Stomach (tissue), 9 donors: Measurements from ENCODE around the gene PITPNB. TPM values are rescaled to one million over a fixed set of nuclear protein-coding genes. Genes with fewer than 3 reads are reported as not detected.
A peak's percentile ranks its signal among the peaks of the same experiment; 100 is the strongest.

ENCODE experiments used
- DNase-seq, 2 donors: peaks; one replicate each; pipeline versions ENCODE4 v3.0.0 to v3.0.0-alpha.2; 2013 to 2019
- H3K27ac ChIP-seq, 5 donors: fragments of 200-600 bp in 4 of 5; sonication (generic) in 4 of 5; one replicate each; pipeline ENCODE4 v1.5.1; 2013 to 2019; ENCODE audit warnings: mild to moderate bottlenecking in 1 of 5, moderate library complexity in 1 of 5
- H3K27me3 ChIP-seq, 3 donors: fragments of 200-600 bp; sonication (generic); one replicate each; pipeline ENCODE4 v1.5.1; 2017 to 2019; ENCODE audit warnings: mixed run types in 1 of 3
- H3K36me3 ChIP-seq, 4 donors: fragments of 200-600 bp; sonication (generic); 1 replicate in 3 of 4; 2 replicates in 1 of 4; pipeline ENCODE4 v1.5.1; 2016 to 2019
- H3K4me1 ChIP-seq, 4 donors: fragments of 200-600 bp; sonication (generic); one replicate each; pipeline ENCODE4 v1.5.1; 2016 to 2019
- H3K4me3 ChIP-seq, 4 donors: fragments of 200-600 bp; sonication (generic) in 3 of 4; one replicate each; pipeline ENCODE4 v1.5.1; 2016 to 2019; ENCODE audit warnings: mild to moderate bottlenecking in 1 of 4
- H3K9me3 ChIP-seq, 4 donors: fragments of 200-600 bp; sonication (generic); one replicate each; pipeline ENCODE4 v1.5.1; 2016 to 2019
- CTCF ChIP-seq, 7 experiments: fragments of 450-650 bp in 4 of 7; fragments of 200-600 bp in 3 of 7; sonication (generic) in 3 of 7; IDR thresholded peaks; one replicate each; pipeline ENCODE4 v1.5.1; 2016 to 2019; ENCODE audit warnings: antibody characterized with exemption in 7 of 7, control low read depth in 2 of 7, mild to moderate bottlenecking in 1 of 7
- EP300 ChIP-seq: sonication (generic); formaldehyde crosslinking; IDR thresholded peaks from one replicate; pipeline ENCODE4 v1.6.1; 2017; ENCODE audit warnings: antibody characterized with exemption
- POLR2A ChIP-seq, 4 donors: fragments of 450-650 bp; IDR thresholded peaks; one replicate each; pipeline ENCODE4 v1.6.1; 2016; ENCODE audit warnings: antibody characterized with exemption in 4 of 4, control low read depth in 2 of 4, mild to moderate bottlenecking in 1 of 4, moderate library complexity in 1 of 4
- POLR2AphosphoS5 ChIP-seq, 3 donors: sonication (generic); formaldehyde crosslinking; IDR thresholded peaks; one replicate each; pipeline ENCODE4 v1.6.1; 2016; ENCODE audit warnings: antibody characterized with exemption in 3 of 3
- WGBS, 5 donors: extraction: QIAGEN DNeasy Blood & Tissue Kit in 3 of 5; methylation state at CpG; one replicate each; pipeline versions ENCODE4 v1.1.5 to v1.1.7; 2013 to 2018; 5-methylcytosine and 5-hydroxymethylcytosine counted together
- intact Hi-C: fragments of 100-400 bp; cut with DNase I; formaldehyde crosslinking; loops from one replicate; pipeline ENCODE4 v1.15.1; 2023; ENCODE audit warnings: low total_unique reads
- polyA plus RNA-seq, 3 donors: library from polyadenylated mRNA; stranded (reverse); fragments of 200-250 nt; gene quantifications; one replicate each; pipeline ENCODE4 v1.2.3, GENCODE V29; 2013
- total RNA-seq, 5 donors: library from RNA; depleted of rRNA; stranded (reverse); fragments of >200 nt; gene quantifications; one replicate each; pipeline versions ENCODE4 v1.1.0 to v1.2.3, GENCODE V29; 2014 to 2016
- donor health status: healthy with polysubstance abuse.
- donor health status: Bipolar disorder and iron deficiency.
- donor health status: healthy.

PITPNB gene
- total and polyA plus RNA-seq, 8 donors = 6.7 to 91.6 (median 29.9) TPM

DNA sequence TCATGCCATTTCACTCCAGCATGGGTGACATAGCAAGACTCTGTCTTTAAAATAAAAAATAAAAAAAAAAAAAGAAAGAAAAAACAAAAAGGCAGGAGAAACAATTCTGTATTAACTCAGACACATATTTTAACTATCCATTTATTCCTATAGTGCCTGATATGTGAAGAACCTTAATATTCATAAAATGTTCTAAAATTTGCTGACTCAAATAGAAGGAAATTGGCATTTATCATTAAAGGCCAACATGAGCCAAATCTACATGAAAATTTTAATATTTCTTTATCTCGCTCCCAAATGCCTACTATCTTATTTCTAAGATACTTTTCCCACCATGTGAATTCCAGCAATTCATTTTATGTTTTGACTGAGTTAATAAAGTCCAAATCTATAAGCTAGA, 18.9 kb downstream of the PITPNB start:
- DNase-seq = no peak
- peaks cover 0 to 22% (median 14%) of the 10 kb centered on the region in 4 donors for H3K4me1 ChIP-seq

DNA sequence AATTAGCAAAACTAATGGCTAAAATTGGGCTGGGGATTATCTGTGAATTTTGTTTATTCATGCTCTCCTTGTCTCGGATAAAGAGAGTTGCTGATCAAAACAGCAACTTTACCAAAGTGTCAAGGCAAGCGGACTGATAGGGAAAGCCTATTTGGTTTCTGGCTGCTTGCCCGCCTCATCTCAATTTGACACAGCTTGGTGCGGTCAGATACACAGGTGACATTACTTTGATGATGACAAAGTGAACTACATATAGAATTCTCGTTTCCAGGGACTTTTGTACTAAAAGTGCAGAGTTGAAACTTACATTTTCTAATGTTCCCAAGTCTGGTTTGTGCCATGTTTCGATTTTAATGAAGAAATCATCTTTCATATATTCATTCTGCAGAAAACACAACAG, 22.8 kb downstream of the PITPNB start:
- TF ChIP-seq EP300 (no peak), POLR2AphosphoS5 (IDR thresholded peaks at IDR 0.05) (no peak), POLR2A (IDR thresholded peaks at IDR 0.05) (no peak), CTCF (IDR thresholded peaks at IDR 0.05) (no peak)
- Histone ChIP-seq H3K36me3 (peaks cover 26 to 97% (median 89%) of the 10 kb centered on the region in 4 donors), H3K27me3 (no peaks in the 10 kb centered on the region), H3K4me1 (peaks cover 0 to 27% (median 13%) of the 10 kb centered on the region in 4 donors), H3K27ac (no peak overlapping the region), H3K4me3 (no peak overlapping the region), H3K9me3 (no peaks in the 10 kb centered on the region)
- intact Hi-C loops = no loop called here
- whole genome bisulfite sequencing, 5 donors = 48 to 68% (median 59%) methylated on average over 6 of the region's 6 CpGs
- DNase-seq = no peak

More for the DNA sequence above, 18.9 kb downstream of the PITPNB start:
- H3K4me3 ChIP-seq = no peak overlapping the region
- peaks cover 15 to 84% (median 75%) of the 10 kb centered on the region in 4 donors for H3K36me3 ChIP-seq
- no peaks in the 10 kb centered on the region for H3K27me3 ChIP-seq
- no peak overlapping the region for H3K27ac ChIP-seq
- 97 to 100% (median 98%) methylated on average over 1 of the region's 1 CpG for WGBS, 5 donors
- no peaks in the 10 kb centered on the region for H3K9me3 ChIP-seq
- intact Hi-C loops = no loop called here
- no peak for TF ChIP-seq EP300
- no peak for TF ChIP-seq POLR2AphosphoS5 (IDR thresholded peaks at IDR 0.05)
- TF ChIP-seq POLR2A (IDR thresholded peaks at IDR 0.05) = no peak
- TF ChIP-seq CTCF (IDR thresholded peaks at IDR 0.05) = no peak

DNA sequence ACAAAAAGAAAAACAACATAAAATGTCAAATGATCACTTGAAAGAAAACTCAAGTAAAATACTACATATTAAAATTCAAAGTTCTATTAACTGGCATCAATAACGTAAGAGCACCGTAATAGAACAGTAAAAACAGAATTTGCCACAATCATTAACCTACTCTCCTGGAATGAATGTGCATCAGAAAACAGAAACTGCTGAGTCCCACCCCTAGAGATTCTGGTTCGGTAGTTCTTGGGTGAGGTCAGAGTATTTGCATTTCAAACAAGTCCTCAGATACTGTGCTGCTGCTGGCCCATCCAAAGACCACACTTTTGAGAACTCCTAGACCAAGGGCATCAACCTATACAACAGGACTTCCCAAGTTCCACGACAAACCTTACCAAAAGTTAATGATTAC, 23.5 kb downstream of the PITPNB start:
- Histone ChIP-seq H3K9me3 (no peaks in the 10 kb centered on the region), H3K27me3 (no peaks in the 10 kb centered on the region), H3K27ac (no peak overlapping the region), H3K4me3 (no peak overlapping the region), H3K36me3 (peaks cover 26 to 97% (median 89%) of the 10 kb centered on the region in 4 donors), H3K4me1 (peaks cover 0 to 21% (median 13%) of the 10 kb centered on the region in 4 donors)
- no peak for TF ChIP-seq EP300
- WGBS, 5 donors = 49 to 78% (median 50%) methylated on average over 4 of the region's 4 CpGs
- DNase-seq = no peak
- intact Hi-C loops = no loop called here

GRCh38 chr22:27892811-27893210, 26.2 kb downstream of the PITPNB start:
- TF ChIP-seq EP300 (no peak), POLR2A (IDR thresholded peaks at IDR 0.05) (no peak), CTCF (IDR thresholded peaks at IDR 0.05) (no peak), POLR2AphosphoS5 (IDR thresholded peaks at IDR 0.05) (no peak)
- H3K9me3 ChIP-seq = no peaks in the 10 kb centered on the region
- intact Hi-C loops = no loop called here
- peak overlapping the region in 3 of 5 donors; percentile 13 to 57 (median 39) for H3K27ac ChIP-seq
- no peaks in the 10 kb centered on the region for H3K27me3 ChIP-seq
- H3K4me3 ChIP-seq = no peak overlapping the region
- peaks cover 23 to 100% (median 98%) of the 10 kb centered on the region in 4 donors for H3K36me3 ChIP-seq
- 65 to 75% (median 69%) methylated on average over 5 of the region's 5 CpGs for WGBS, 5 donors
- DNase-seq = no peak
- peaks cover 0 to 28% (median 16%) of the 10 kb centered on the region in 4 donors for H3K4me1 ChIP-seq

GRCh38 chr22:27892064-27892463, 27.0 kb downstream of the PITPNB start:
- Histone ChIP-seq H3K4me3 (no peak overlapping the region), H3K36me3 (peaks cover 17 to 100% (median 98%) of the 10 kb centered on the region in 4 donors), H3K27me3 (no peaks in the 10 kb centered on the region), H3K27ac (peak overlapping the region in 3 of 5 donors; percentile 13 to 57 (median 39)), H3K4me1 (peaks cover 0 to 35% (median 22%) of the 10 kb centered on the region in 4 donors), H3K9me3 (no peaks in the 10 kb centered on the region)
- WGBS, 5 donors = 88 to 94% (median 91%) methylated on average over 4 of the region's 4 CpGs
- no peak for DNase-seq
- intact Hi-C loops = no loop called here
- no peak for TF ChIP-seq POLR2A (IDR thresholded peaks at IDR 0.05)
- TF ChIP-seq POLR2AphosphoS5 (IDR thresholded peaks at IDR 0.05) = no peak
- TF ChIP-seq CTCF (IDR thresholded peaks at IDR 0.05) = no peak
- no peak for TF ChIP-seq EP300
